Activated CD4-positive, alpha-beta T cell treated with anti-CD3 and anti-CD28 coated beads, Interleukin-2, amount 50 U/mL, for 4 hours (primary cell): ENCODE data around the gene ESF1.
"Not testable (repeated sequence)": the region's sequence is repeated elsewhere in the genome, so short reads cannot be mapped to it uniquely, and the experiment has no call there.

Experiments used
- DNase-seq, 2 experiments: peaks; one replicate each; pipeline ENCODE4 v3.0.0-alpha.2; 2020

Gene ESF1

GRCh38 chr20:13738187-13738586 lies 46.5 kb downstream of the ESF1 start:
- DNase-seq: not testable (repeated sequence)

- no peak for DNase-seq
Observed at GRCh38 chr20:13736436-13737191, 48.1 kb downstream of the ESF1 start.

- no peak for DNase-seq
Observed at GRCh38 chr20:13735826-13736225, 48.9 kb downstream of the ESF1 start.

- DNase-seq: no peak
Observed at GRCh38 chr20:13723011-13723410, 61.7 kb downstream of the ESF1 start.

GRCh38 chr20:13718171-13718570 lies 66.5 kb downstream of the ESF1 start:
- DNase-seq: no peak

- DNase-seq: no peak
Observed at GRCh38 chr20:13717631-13718044, 67.1 kb downstream of the ESF1 start.

- DNase-seq: no peak
Observed at GRCh38 chr20:13715171-13715570, 69.5 kb downstream of the ESF1 start.

GRCh38 chr20:13708234-13708633 lies 76.5 kb downstream of the ESF1 start:
- DNase-seq: no peak

- no peak for DNase-seq
Observed at GRCh38 chr20:13703265-13703664, 81.5 kb downstream of the ESF1 start.

GRCh38 chr20:13701486-13701885 lies 83.2 kb downstream of the ESF1 start:
- no peak for DNase-seq

GRCh38 chr20:13700761-13701160 lies 84.0 kb downstream of the ESF1 start:
- DNase-seq: no peak

- no peak for DNase-seq
Observed at GRCh38 chr20:13694420-13695150, 90.1 kb downstream of the ESF1 start.

- no peak for DNase-seq
Observed at GRCh38 chr20:13692802-13693736, 91.7 kb downstream of the ESF1 start.

GRCh38 chr20:13690943-13691342 lies 93.8 kb downstream of the ESF1 start:
- no peak for DNase-seq

GRCh38 chr20:13687815-13688214 lies 96.9 kb downstream of the ESF1 start:
- no peak for DNase-seq

- DNase-seq: no peak
Observed at GRCh38 chr20:13685623-13686022, 99.1 kb downstream of the ESF1 start.

GRCh38 chr20:13684566-13685222 lies 100.0 kb downstream of the ESF1 start:
- DNase-seq: no peak

GRCh38 chr20:13683833-13684232 lies 100.9 kb downstream of the ESF1 start:
- no peak for DNase-seq

GRCh38 chr20:13681248-13682125 lies 103.2 kb downstream of the ESF1 start:
- DNase-seq: no peak

- no peak for DNase-seq
Observed at GRCh38 chr20:13678944-13679343, 105.8 kb downstream of the ESF1 start.

- no peak for DNase-seq
Observed at GRCh38 chr20:13677241-13677640, 107.5 kb downstream of the ESF1 start.

GRCh38 chr20:13676682-13677081 lies 108.0 kb downstream of the ESF1 start:
- no peak for DNase-seq
